ENCODE measurements around the gene ZNF439. TPM values are rescaled to one million over a fixed set of nuclear protein-coding genes. Genes with fewer than 3 reads are reported as not detected.

Gene ZNF439
- total and polyA plus RNA-seq, 2 of the 13 experiments (the other 11 are each of a cell fraction or from before 2014, with no cell fraction given) = 2.9 to 4.9 TPM

DNA sequence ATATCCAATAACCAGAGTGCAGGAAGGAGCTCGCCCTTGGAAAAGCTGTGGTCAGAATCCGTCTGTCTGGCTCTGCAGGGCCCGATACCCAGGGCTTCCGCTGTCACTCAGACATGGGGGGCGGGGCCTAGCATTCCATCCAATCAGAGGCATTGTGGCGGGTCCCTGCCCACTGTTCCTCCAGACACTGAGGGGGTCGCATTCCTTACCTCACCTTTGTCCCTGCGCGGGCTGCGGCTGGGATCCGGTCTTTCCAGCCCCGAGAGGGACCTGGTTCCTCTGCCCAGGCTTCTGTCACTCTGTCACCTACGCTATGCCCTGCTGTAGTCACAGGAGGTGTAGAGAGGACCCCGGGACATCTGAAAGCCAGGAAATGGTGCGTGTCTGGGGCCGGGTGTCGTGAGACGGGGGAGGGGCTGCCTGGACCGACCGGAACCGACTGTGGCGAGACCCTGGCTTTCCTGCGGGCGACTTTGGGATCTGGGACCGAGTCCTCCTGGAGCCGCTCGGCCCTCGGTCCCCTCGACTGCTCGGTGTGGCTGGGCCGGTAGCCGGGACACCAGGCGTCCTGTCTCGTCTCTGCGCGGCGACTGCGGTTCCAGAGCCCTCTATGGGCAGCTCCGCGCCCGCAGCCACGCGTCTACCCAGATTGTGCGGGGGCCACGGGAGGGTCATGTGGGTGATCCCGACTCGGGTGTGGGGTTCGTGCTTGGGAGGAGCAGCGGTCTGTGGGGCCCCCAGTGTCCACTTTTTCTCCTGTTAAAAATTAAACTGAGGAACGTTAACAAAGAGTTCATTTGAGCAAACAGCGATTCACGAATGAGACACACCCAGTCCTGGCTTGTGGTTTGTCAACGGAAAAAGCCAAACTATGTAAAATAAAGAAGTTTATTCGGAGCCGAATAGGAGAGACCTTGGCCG, 39.3 kb downstream of the ZNF439 start, which contains the start of gene ZNF69 (continued):
- TF ChIP-seq GATAD2A (CRISPR knock-in tag; IDR thresholded peaks at IDR 0.05) (peak; percentile 77), ZC3H13 (CRISPR knock-in tag; IDR thresholded peaks at IDR 0.05) (peak; percentile 71; the same call in 1 of the 2 replicates), CREBL2 (CRISPR knock-in tag; IDR thresholded peaks at IDR 0.05; ENCODE audit: borderline replicate concordance) (peak; percentile 30; the same call in 1 of the 2 replicates), RXRA (CRISPR knock-in tag; IDR thresholded peaks at IDR 0.05) (peak; percentile 80), ZNF740 (CRISPR knock-in tag; IDR thresholded peaks at IDR 0.05) (peak; percentile 57), MLLT10 (CRISPR knock-in tag; IDR thresholded peaks at IDR 0.05) (no peak), ELF4 (CRISPR knock-in tag; IDR thresholded peaks at IDR 0.05; ENCODE audit: borderline replicate concordance) (peak; percentile 89), BORCS8-MEF2B (CRISPR knock-in tag; IDR thresholded peaks at IDR 0.05) (peak; percentile 64; the same call in 1 of the 2 replicates), ZSCAN12 (CRISPR knock-in tag; IDR thresholded peaks at IDR 0.05) (peak; percentile 50; the same call in 1 of the 2 replicates), POLR2AphosphoS5 (IDR thresholded peaks at IDR 0.05; ENCODE audit: low read depth, low read length) (peak; percentile 83), BCL6 (CRISPR knock-in tag; IDR thresholded peaks at IDR 0.05) (0 out of 2 replicates have a peak, but pooled peaks have one; percentile 16), ZNF275 (CRISPR knock-in tag; IDR thresholded peaks at IDR 0.05; ENCODE audit: borderline replicate concordance) (peak; percentile 79; the same call in 1 of the 2 replicates), ZBTB42 (CRISPR knock-in tag; IDR thresholded peaks at IDR 0.05) (peak; percentile 74; the same call in 1 of the 2 replicates), ZNF101 (CRISPR knock-in tag; IDR thresholded peaks at IDR 0.05; ENCODE audit: borderline replicate concordance, low read depth) (0 out of 2 replicates have a peak, but pooled peaks have one; percentile 66), SAP130 (CRISPR knock-in tag; IDR thresholded peaks at IDR 0.05; ENCODE audit: low read depth) (peak; percentile 82), BCL3 (CRISPR knock-in tag; IDR thresholded peaks at IDR 0.05) (peak; percentile 96), PBX2 (CRISPR knock-in tag; IDR thresholded peaks at IDR 0.05) (peak; percentile 90), HOXD1 (CRISPR knock-in tag; IDR thresholded peaks at IDR 0.05) (no peak)
- TF ChIP-seq, protein P1, sequence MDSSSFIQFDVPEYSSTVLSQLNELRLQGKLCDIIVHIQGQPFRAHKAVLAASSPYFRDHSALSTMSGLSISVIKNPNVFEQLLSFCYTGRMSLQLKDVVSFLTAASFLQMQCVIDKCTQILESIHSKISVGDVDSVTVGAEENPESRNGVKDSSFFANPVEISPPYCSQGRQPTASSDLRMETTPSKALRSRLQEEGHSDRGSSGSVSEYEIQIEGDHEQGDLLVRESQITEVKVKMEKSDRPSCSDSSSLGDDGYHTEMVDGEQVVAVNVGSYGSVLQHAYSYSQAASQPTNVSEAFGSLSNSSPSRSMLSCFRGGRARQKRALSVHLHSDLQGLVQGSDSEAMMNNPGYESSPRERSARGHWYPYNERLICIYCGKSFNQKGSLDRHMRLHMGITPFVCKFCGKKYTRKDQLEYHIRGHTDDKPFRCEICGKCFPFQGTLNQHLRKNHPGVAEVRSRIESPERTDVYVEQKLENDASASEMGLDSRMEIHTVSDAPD (CRISPR knock-in tag; IDR thresholded peaks at IDR 0.05) = peak; percentile 49; the same call in 1 of the 2 replicates
- TF ChIP-seq, protein P2, sequence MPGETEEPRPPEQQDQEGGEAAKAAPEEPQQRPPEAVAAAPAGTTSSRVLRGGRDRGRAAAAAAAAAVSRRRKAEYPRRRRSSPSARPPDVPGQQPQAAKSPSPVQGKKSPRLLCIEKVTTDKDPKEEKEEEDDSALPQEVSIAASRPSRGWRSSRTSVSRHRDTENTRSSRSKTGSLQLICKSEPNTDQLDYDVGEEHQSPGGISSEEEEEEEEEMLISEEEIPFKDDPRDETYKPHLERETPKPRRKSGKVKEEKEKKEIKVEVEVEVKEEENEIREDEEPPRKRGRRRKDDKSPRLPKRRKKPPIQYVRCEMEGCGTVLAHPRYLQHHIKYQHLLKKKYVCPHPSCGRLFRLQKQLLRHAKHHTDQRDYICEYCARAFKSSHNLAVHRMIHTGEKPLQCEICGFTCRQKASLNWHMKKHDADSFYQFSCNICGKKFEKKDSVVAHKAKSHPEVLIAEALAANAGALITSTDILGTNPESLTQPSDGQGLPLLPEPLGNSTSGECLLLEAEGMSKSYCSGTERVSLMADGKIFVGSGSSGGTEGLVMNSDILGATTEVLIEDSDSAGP (CRISPR knock-in tag; IDR thresholded peaks at IDR 0.05; ENCODE audit: borderline replicate concordance) = peak; percentile 92; the same call in 1 of the 2 replicates
